ENCODE data around the gene GMDS. TPM values are rescaled to one million over a fixed set of nuclear protein-coding genes. Genes with fewer than 3 reads are reported as not detected.

The GMDS gene
- total RNA-seq, 1 experiment from 2014 or later, result 31.1 TPM

DNA sequence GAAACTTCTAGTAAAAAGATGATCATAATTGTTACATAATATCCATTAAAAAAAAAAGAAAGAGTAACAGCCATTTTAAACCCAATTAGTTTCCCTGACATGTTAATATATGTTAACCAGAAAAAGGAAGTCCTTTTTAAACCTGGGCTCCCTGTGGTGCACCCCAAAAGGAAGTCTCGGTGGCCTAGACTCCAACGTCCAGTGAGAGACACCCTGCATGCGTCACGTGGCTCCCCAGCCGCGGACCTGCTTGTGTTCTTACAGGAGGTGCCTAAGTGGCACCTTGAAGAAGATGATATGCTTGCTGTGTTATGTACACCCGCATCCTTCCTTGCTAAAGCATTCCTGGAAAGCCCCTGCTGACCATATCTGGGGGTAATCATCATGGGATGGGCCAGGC lies 585.6 kb downstream of the GMDS start:
- ChIA-PET CTCF (no interaction called here), POLR2A (no interaction called here)
- no peaks in the 10 kb centered on the region for H3K27me3 Mint-ChIP-seq (ENCODE audit: insufficient read depth, unreplicated experiment)
- no peak overlapping the region for H3K4me3 Mint-ChIP-seq (ENCODE audit: unreplicated experiment)
- no peaks in the 10 kb centered on the region for H3K9me3 Mint-ChIP-seq (ENCODE audit: unreplicated experiment)
- no peak for DNase-seq
- BruUV-seq (replicated peaks), result no TSS peak
- TF ChIP-seq, protein P1, sequence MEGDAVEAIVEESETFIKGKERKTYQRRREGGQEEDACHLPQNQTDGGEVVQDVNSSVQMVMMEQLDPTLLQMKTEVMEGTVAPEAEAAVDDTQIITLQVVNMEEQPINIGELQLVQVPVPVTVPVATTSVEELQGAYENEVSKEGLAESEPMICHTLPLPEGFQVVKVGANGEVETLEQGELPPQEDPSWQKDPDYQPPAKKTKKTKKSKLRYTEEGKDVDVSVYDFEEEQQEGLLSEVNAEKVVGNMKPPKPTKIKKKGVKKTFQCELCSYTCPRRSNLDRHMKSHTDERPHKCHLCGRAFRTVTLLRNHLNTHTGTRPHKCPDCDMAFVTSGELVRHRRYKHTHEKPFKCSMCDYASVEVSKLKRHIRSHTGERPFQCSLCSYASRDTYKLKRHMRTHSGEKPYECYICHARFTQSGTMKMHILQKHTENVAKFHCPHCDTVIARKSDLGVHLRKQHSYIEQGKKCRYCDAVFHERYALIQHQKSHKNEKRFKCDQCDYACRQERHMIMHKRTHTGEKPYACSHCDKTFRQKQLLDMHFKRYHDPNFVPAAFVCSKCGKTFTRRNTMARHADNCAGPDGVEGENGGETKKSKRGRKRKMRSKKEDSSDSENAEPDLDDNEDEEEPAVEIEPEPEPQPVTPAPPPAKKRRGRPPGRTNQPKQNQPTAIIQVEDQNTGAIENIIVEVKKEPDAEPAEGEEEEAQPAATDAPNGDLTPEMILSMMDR (IDR thresholded peaks at IDR 0.05; ENCODE audit: insufficient read depth in 1 of 2, low read depth in 1 of 2, low read length in 1 of 2, severe bottlenecking in 1 of 2, unreplicated experiment in 1 of 2), result no peak
- Histone ChIP-seq H3K27me3 (replicated peaks; ENCODE audit: control insufficient read depth, insufficient read depth, low read length) (no peaks in the 10 kb centered on the region), H3K36me3 (ENCODE audit: control insufficient read depth, insufficient read depth, low read length) (no peaks in the 10 kb centered on the region), H3K4me3 (ENCODE audit: low read depth, low read length) (no peak overlapping the region), H3K4me1 (no peaks in the 10 kb centered on the region), H3K9me3 (no peaks in the 10 kb centered on the region)
- no peaks in the 10 kb centered on the region for H3K4me1 Mint-ChIP-seq (ENCODE audit: low read depth, unreplicated experiment)
- no peak overlapping the region for H3K27ac Mint-ChIP-seq (ENCODE audit: unreplicated experiment)
- intact Hi-C loops (cut with micrococcal nuclease; ENCODE audit: unreplicated experiment), result no loop called here
- no peaks in the 10 kb centered on the region for H3K36me3 Mint-ChIP-seq (ENCODE audit: insufficient read depth, unreplicated experiment)

GRCh38 chr6:1658212-1659005 lies 587.0 kb downstream of the GMDS start:
- Mint-ChIP-seq H3K27ac (ENCODE audit: unreplicated experiment) (no peak overlapping the region), H3K36me3 (ENCODE audit: insufficient read depth, unreplicated experiment) (no peaks in the 10 kb centered on the region), H3K27me3 (ENCODE audit: insufficient read depth, unreplicated experiment) (no peaks in the 10 kb centered on the region), H3K9me3 (ENCODE audit: unreplicated experiment) (no peaks in the 10 kb centered on the region), H3K4me1 (ENCODE audit: low read depth, unreplicated experiment) (no peaks in the 10 kb centered on the region), H3K4me3 (ENCODE audit: unreplicated experiment) (no peak overlapping the region)
- ChIA-PET POLR2A (interaction anchor here (0.6 kb wide), 1 partner anchor 857 kb away, joined by 14 read pairs; no protein-coding TSS in a partner anchor), CTCF (interaction anchor here (0.7 kb wide), 1 partner anchor 13 kb away, joined by 6 read pairs; no protein-coding TSS in a partner anchor)
- Histone ChIP-seq H3K36me3 (ENCODE audit: control insufficient read depth, insufficient read depth, low read length) (no peaks in the 10 kb centered on the region), H3K9me3 (no peaks in the 10 kb centered on the region), H3K4me1 (no peaks in the 10 kb centered on the region), H3K4me3 (ENCODE audit: low read depth, low read length) (no peak overlapping the region), H3K27me3 (replicated peaks; ENCODE audit: control insufficient read depth, insufficient read depth, low read length) (no peaks in the 10 kb centered on the region)
- TF ChIP-seq, protein P1 (IDR thresholded peaks at IDR 0.05; ENCODE audit: insufficient read depth in 1 of 2, low read depth in 1 of 2, low read length in 1 of 2, severe bottlenecking in 1 of 2, unreplicated experiment in 1 of 2), result no peak
- intact Hi-C loops (cut with micrococcal nuclease; ENCODE audit: unreplicated experiment), result no loop called here
- BruUV-seq (replicated peaks), result no TSS peak
- DNase-seq, result no peak

DNA sequence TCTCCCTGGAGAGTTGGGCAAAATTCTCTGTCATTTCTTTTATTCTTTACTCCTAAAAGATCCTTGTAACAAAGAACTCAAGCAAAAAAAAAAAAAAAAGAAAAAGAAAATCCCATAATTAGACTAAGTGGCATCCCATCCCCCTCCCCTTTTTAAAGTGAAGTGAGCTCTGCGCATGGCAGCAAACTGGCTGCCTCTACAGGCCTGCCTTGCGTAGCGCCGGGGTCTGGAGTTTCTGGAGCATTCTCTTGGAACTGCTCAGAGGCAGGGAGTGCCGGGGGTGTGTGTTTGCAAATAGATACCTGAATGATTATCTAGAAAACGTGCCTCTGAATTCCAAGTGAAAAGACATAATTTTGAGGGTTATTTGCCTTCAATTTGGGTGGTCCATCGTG lies 587.6 kb downstream of the GMDS start:
- Mint-ChIP-seq H3K36me3 (ENCODE audit: insufficient read depth, unreplicated experiment) (no peaks in the 10 kb centered on the region), H3K27me3 (ENCODE audit: insufficient read depth, unreplicated experiment) (no peaks in the 10 kb centered on the region), H3K4me1 (ENCODE audit: low read depth, unreplicated experiment) (no peaks in the 10 kb centered on the region), H3K27ac (ENCODE audit: unreplicated experiment) (no peak overlapping the region), H3K9me3 (ENCODE audit: unreplicated experiment) (no peaks in the 10 kb centered on the region), H3K4me3 (ENCODE audit: unreplicated experiment) (no peak overlapping the region)
- Histone ChIP-seq H3K27me3 (replicated peaks; ENCODE audit: control insufficient read depth, insufficient read depth, low read length) (no peaks in the 10 kb centered on the region), H3K4me1 (no peaks in the 10 kb centered on the region), H3K4me3 (ENCODE audit: low read depth, low read length) (no peak overlapping the region), H3K9me3 (no peaks in the 10 kb centered on the region), H3K36me3 (ENCODE audit: control insufficient read depth, insufficient read depth, low read length) (no peaks in the 10 kb centered on the region)
- ChIA-PET CTCF (interaction anchor here (0.7 kb wide), 1 partner anchor 13 kb away, joined by 6 read pairs; no protein-coding TSS in a partner anchor), POLR2A (interaction anchor here (0.6 kb wide), 1 partner anchor 858 kb away, joined by 14 read pairs; no protein-coding TSS in a partner anchor)
- intact Hi-C loops (cut with micrococcal nuclease; ENCODE audit: unreplicated experiment), result no loop called here
- DNase-seq, result no peak
- BruUV-seq (replicated peaks), result no TSS peak
- TF ChIP-seq, protein P1 (IDR thresholded peaks at IDR 0.05; ENCODE audit: insufficient read depth in 1 of 2, low read depth in 1 of 2, low read length in 1 of 2, severe bottlenecking in 1 of 2, unreplicated experiment in 1 of 2), result no peak

Measured in Caco-2 (cell line).